GM12872 (cell line): ENCODE measurements around the gene VPS37C.

Experiments used
- CTCF ChIP-seq: IDR thresholded peaks from 3 replicates; pipeline ENCODE4 v1.5.1; 2011; ENCODE audit warnings: low read depth, mild to moderate bottlenecking, low read length, moderate library complexity; ENCODE audit not compliant: insufficient read depth

The VPS37C gene

GRCh38 chr11:61139387-61139786, 21.8 kb downstream of the VPS37C start:
- no peak for TF ChIP-seq CTCF

- no peak for TF ChIP-seq CTCF
Observed at GRCh38 chr11:61138935-61139334, 22.3 kb downstream of the VPS37C start.

GRCh38 chr11:61134801-61135257, 26.4 kb downstream of the VPS37C start:
- no peak for TF ChIP-seq CTCF

GRCh38 chr11:61133956-61134662, 27.1 kb downstream of the VPS37C start:
- no peak for TF ChIP-seq CTCF

- TF ChIP-seq CTCF, result no peak
Observed at GRCh38 chr11:61133145-61133544, 28.1 kb downstream of the VPS37C start.

GRCh38 chr11:61132646-61133045, 28.6 kb downstream of the VPS37C start:
- no peak for TF ChIP-seq CTCF

GRCh38 chr11:61131998-61132555, 29.1 kb downstream of the VPS37C start:
- no peak for TF ChIP-seq CTCF
